H1 (cell line): ENCODE measurements around the gene GBE1. TPM values are rescaled to one million over a fixed set of nuclear protein-coding genes. Genes with fewer than 3 reads are reported as not detected.

ENCODE experiments used
- CTCF ChIA-PET: fragments of 300-600 bp; sonication (Branson Sonifier 250); formaldehyde crosslinking; loops from one replicate; lab custom pipeline; 2021; ENCODE audit not compliant: partially characterized antibody; lab: Charles Lee
- POLR2A ChIA-PET: fragments of 300-600 bp; sonication (Branson Sonifier 250); formaldehyde crosslinking; loops from one replicate; lab custom pipeline; 2021; ENCODE audit warnings: inconsistent platforms; ENCODE audit not compliant: partially characterized antibody; lab: Charles Lee
- DNase-seq, 2 experiments: peaks; one replicate each; pipeline versions ENCODE4 v3.0.0 to v3.0.0-alpha.2; 2010 to 2022; ENCODE audit warnings: low spot score in 2 of 2, low read depth in 1 of 2, mixed read lengths in 1 of 2
- FAIRE-seq: peaks from 2 replicates; lab custom pipeline; 2011; peaks lifted over from hg19 to GRCh38; lab: Jason Lieb, UNC
- H2AFZ ChIP-seq: 2 replicates; pipeline ENCODE4 v1.8.1; 2012; ENCODE audit warnings: low read length, inconsistent platforms
- H2AK5ac ChIP-seq: 2 replicates; pipeline ENCODE4 v1.6.1; 2013; ENCODE audit warnings: low read depth, low read length
- H2BK120ac ChIP-seq: replicated peaks from 2 replicates; pipeline ENCODE3; 2013; ENCODE audit warnings: low read depth, low read length, inconsistent platforms
- H2BK12ac ChIP-seq: 2 replicates; pipeline ENCODE4 v1.6.1; 2013; ENCODE audit warnings: low read depth, low read length
- H2BK15ac ChIP-seq: 2 replicates; pipeline ENCODE4 v1.6.1; 2013; ENCODE audit warnings: low read length
- H2BK20ac ChIP-seq: 2 replicates; pipeline ENCODE4 v1.6.1; 2013; ENCODE audit warnings: low read length
- H2BK5ac ChIP-seq: 2 replicates; pipeline ENCODE4 v1.6.1; 2013; ENCODE audit warnings: low read depth, low read length
- H3K14ac ChIP-seq: 2 replicates; pipeline ENCODE4 v1.6.1; 2013; ENCODE audit warnings: inconsistent platforms; ENCODE audit not compliant: insufficient read length
- H3K18ac ChIP-seq: 2 replicates; pipeline ENCODE4 v1.6.1; 2013; ENCODE audit warnings: low read length; ENCODE audit errors: extremely low read depth
- H3K23ac ChIP-seq: 2 replicates; pipeline ENCODE4 v1.6.1; 2013; ENCODE audit warnings: inconsistent platforms; ENCODE audit not compliant: insufficient read length
- H3K23me2 ChIP-seq: 2 replicates; pipeline ENCODE4 v1.6.1; 2013; ENCODE audit warnings: low read depth, low read length
- H3K27ac ChIP-seq: 2 replicates; pipeline ENCODE4 v1.6.1; 2011; ENCODE audit warnings: low read depth, low read length, inconsistent platforms
- H3K27me3 ChIP-seq, 4 experiments: replicated peaks in 1 of 4; 1 replicate in 1 of 4; 2 replicates in 3 of 4; pipeline versions ENCODE4 v1.6.1 to v1.8.1; 2011 to 2013; ENCODE audit warnings: low read length in 3 of 4, mild to moderate bottlenecking in 3 of 4, inconsistent platforms in 2 of 4, mixed read lengths in 2 of 4, moderate library complexity in 1 of 4; ENCODE audit not compliant: control insufficient read depth in 3 of 4, insufficient read depth in 3 of 4; ENCODE audit errors: extremely low read depth in 1 of 4
- H3K36me3 ChIP-seq, 4 experiments: 2 replicates each; pipeline versions ENCODE4 v1.6.1 to v1.8.1; 2011 to 2013; ENCODE audit warnings: mild to moderate bottlenecking in 4 of 4, low read length in 3 of 4, moderate library complexity in 2 of 4, control low read depth in 1 of 4, inconsistent platforms in 1 of 4; ENCODE audit not compliant: insufficient read depth in 4 of 4, control insufficient read depth in 2 of 4
- H3K4ac ChIP-seq: replicated peaks from 2 replicates; pipeline ENCODE3; 2013; ENCODE audit warnings: low read length, low read depth, mixed read lengths, inconsistent platforms; ENCODE audit not compliant: insufficient read length
- H3K4me1 ChIP-seq, 4 experiments: replicated peaks in 1 of 4; 1 replicate in 1 of 4; 2 replicates in 3 of 4; pipeline versions ENCODE4 v1.6.1 to v1.8.1; 2011 to 2013; ENCODE audit warnings: low read length in 3 of 4, inconsistent platforms in 2 of 4, mixed read lengths in 1 of 4; ENCODE audit not compliant: insufficient read depth in 4 of 4, control insufficient read depth in 3 of 4
- H3K4me2 ChIP-seq, 2 experiments: 2 replicates each; pipeline versions ENCODE4 v1.6.1 to v1.8.1; 2011 to 2013; ENCODE audit warnings: low read depth in 2 of 2, low read length in 2 of 2, control low read depth in 1 of 2, inconsistent platforms in 1 of 2, mild to moderate bottlenecking in 1 of 2; ENCODE audit not compliant: insufficient read depth in 1 of 2
- H3K4me3 ChIP-seq, 4 experiments: fragments of 200-600, 300-600 bp in 1 of 4; sonication (generic), shearing (Covaris generic), sonication (Bioruptor Twin) in 1 of 4; 2 replicates each; pipeline versions ENCODE4 v1.5.1 to v1.8.1; 2011 to 2016; ENCODE audit warnings: low read length in 4 of 4, low read depth in 3 of 4, control low read depth in 2 of 4, inconsistent platforms in 2 of 4, mild to moderate bottlenecking in 2 of 4, mixed read lengths in 1 of 4, moderate library complexity in 1 of 4; ENCODE audit not compliant: insufficient read depth in 2 of 4; ENCODE audit errors: extremely low read depth in 1 of 4
- H3K56ac ChIP-seq: replicated peaks from 2 replicates; pipeline ENCODE3; 2013; ENCODE audit warnings: low read depth, mild to moderate bottlenecking, mixed read lengths, low read length, inconsistent platforms; ENCODE audit not compliant: insufficient read length
- H3K79me1 ChIP-seq: 2 replicates; pipeline ENCODE4 v1.6.1; 2013; ENCODE audit warnings: low read depth, low read length, control low read depth
- H3K79me2 ChIP-seq, 2 experiments: 2 replicates each; pipeline versions ENCODE4 v1.6.1 to v1.8.1; 2012 to 2013; ENCODE audit warnings: low read length in 2 of 2, mild to moderate bottlenecking in 2 of 2, inconsistent platforms in 1 of 2; ENCODE audit not compliant: insufficient read depth in 2 of 2, control insufficient read depth in 1 of 2
- H3K9ac ChIP-seq, 4 experiments: replicated peaks in 1 of 4; 1 replicate in 1 of 4; 2 replicates in 3 of 4; pipeline versions ENCODE4 v1.6.1 to v1.8.1; 2011 to 2013; ENCODE audit warnings: low read depth in 3 of 4, low read length in 3 of 4, control low read depth in 2 of 4, mild to moderate bottlenecking in 2 of 4, moderate library complexity in 2 of 4, inconsistent platforms in 1 of 4; ENCODE audit errors: extremely low read depth in 1 of 4
- H3K9me3 ChIP-seq, 2 experiments: 2 replicates each; pipeline versions ENCODE4 v1.6.1 to v1.8.1; 2012 to 2013; ENCODE audit warnings: mild to moderate bottlenecking in 2 of 2, moderate library complexity in 2 of 2, control low read depth in 1 of 2, inconsistent platforms in 1 of 2, low read depth in 1 of 2, low read length in 1 of 2, mixed read lengths in 1 of 2; ENCODE audit not compliant: insufficient read depth in 2 of 2
- H4K20me1 ChIP-seq, 2 experiments: replicated peaks in 1 of 2; 2 replicates each; pipeline versions ENCODE3 to v1.8.1; 2011 to 2013; ENCODE audit warnings: inconsistent platforms in 2 of 2, low read length in 2 of 2, mild to moderate bottlenecking in 1 of 2; ENCODE audit not compliant: insufficient read depth in 2 of 2, control insufficient read depth in 1 of 2
- H4K5ac ChIP-seq: 2 replicates; pipeline ENCODE4 v1.6.1; 2013; ENCODE audit warnings: low read length, low read depth, mixed read lengths, inconsistent platforms; ENCODE audit not compliant: insufficient read length
- H4K8ac ChIP-seq: 2 replicates; pipeline ENCODE4 v1.8.0; 2013; ENCODE audit warnings: mild to moderate bottlenecking, moderate library complexity, low read length, inconsistent platforms; ENCODE audit not compliant: insufficient read depth; ENCODE audit errors: extremely low read depth
- H4K91ac ChIP-seq: replicated peaks from 2 replicates; pipeline ENCODE3; 2013; ENCODE audit warnings: low read length, mixed read lengths, inconsistent platforms; ENCODE audit not compliant: insufficient read length
- ATF3 ChIP-seq: IDR thresholded peaks from 2 replicates; pipeline ENCODE4 v1.6.1; 2011; ENCODE audit warnings: low read depth, mild to moderate bottlenecking, low read length; ENCODE audit not compliant: insufficient read depth
- NANOG ChIP-seq: IDR thresholded peaks from 2 replicates; pipeline ENCODE4 v1.6.1; 2011; ENCODE audit warnings: low read length, low read depth, mild to moderate bottlenecking, inconsistent platforms; ENCODE audit not compliant: insufficient read depth, poor library complexity, severe bottlenecking
- RNF2 ChIP-seq: fragments of 200-900, 300-1000 bp; sonication (generic); IDR thresholded peaks from 2 replicates; pipeline ENCODE4 v1.7.1; 2016; ENCODE audit warnings: borderline replicate concordance, low read depth, mild to moderate bottlenecking, antibody characterized with exemption, low read length; ENCODE audit not compliant: poor library complexity, severe bottlenecking; ENCODE audit errors: missing control alignments
- SIN3A ChIP-seq, 2 experiments: IDR thresholded peaks in 1 of 2; conservative IDR thresholded peaks in 1 of 2; 2 replicates each; pipeline ENCODE4 v1.6.1; 2011 to 2012; ENCODE audit warnings: low read length in 2 of 2, improper control_type of control experiment in 1 of 2, low read depth in 1 of 2, mild to moderate bottlenecking in 1 of 2
- ZNF274 ChIP-seq: IDR thresholded peaks from 2 replicates; pipeline ENCODE4 v1.7.0; 2012; ENCODE audit warnings: low read length, borderline replicate concordance; ENCODE audit errors: extremely low read depth
- WGBS, 2 experiments: shearing (Covaris generic) in 1 of 2; methylation state at CpG; one replicate each; pipeline versions ENCODE4 v1.1.6 to v1.1.7; 2013 to 2015; ENCODE audit warnings: low lambda C conversion rate in 2 of 2, mixed read lengths in 2 of 2, inconsistent platforms in 1 of 2, low coverage in 1 of 2, missing lambda C conversion rate in 1 of 2; ENCODE audit not compliant: insufficient replicate concordance in 2 of 2, insufficient coverage in 1 of 2, insufficient read length in 1 of 2; ENCODE audit errors: extremely low coverage in 1 of 2, missing lambda C conversion rate in 1 of 2; 5-methylcytosine and 5-hydroxymethylcytosine counted together
- polyA plus RNA-seq, 7 experiments: library from polyadenylated mRNA; depleted of rRNA in 3 of 7; stranded (reverse) in 5 of 7; unstranded in 2 of 7; fragments of >200 nt in 5 of 7; fragments of 200-250 nt in 2 of 7; gene quantifications; 1 replicate in 5 of 7; 2 replicates in 1 of 7; 4 replicates in 1 of 7; pipeline versions ENCODE4 v1.2.1 to v1.2.3, GENCODE V29; 2011 to 2013; ENCODE audit warnings: missing spikeins in 2 of 7, mixed read lengths in 2 of 7
- total RNA-seq: library from RNA; stranded (reverse); fragmentation: NEBNext Ultra II Directional; extraction: Animal tissue kit (Norgen Biotek cat#: 25700); gene quantifications from 2 replicates; pipeline ENCODE4 v1.2.1, GENCODE V29; 2021

Gene GBE1
- total and polyA plus RNA-seq, 2 of the 8 experiments (the other 6 are each of a cell fraction or from before 2014, with no cell fraction given): 3.3 to 7.3 TPM

- H3K9me3 ChIP-seq: no peaks in the 10 kb centered on the region
- H2AK5ac ChIP-seq: no peak overlapping the region
- H3K27ac ChIP-seq: no peak overlapping the region
- H2AFZ ChIP-seq: no peak overlapping the region
- no peak overlapping the region for H4K8ac ChIP-seq
- no peaks in the 10 kb centered on the region for H3K79me1 ChIP-seq
- H2BK20ac ChIP-seq: no peak overlapping the region
- H3K4me1 ChIP-seq: no peaks in the 10 kb centered on the region
- H3K27me3 ChIP-seq: no peaks in the 10 kb centered on the region
- DNase-seq (no peak), FAIRE-seq (no peak)
- ChIA-PET CTCF (no interaction called here), POLR2A (no interaction called here)
- H3K79me2 ChIP-seq: no peaks in the 10 kb centered on the region
- TF ChIP-seq SIN3A (conservative IDR thresholded peaks at IDR 0.05 in 1 of 2, IDR thresholded peaks at IDR 0.05 in 1 of 2; ENCODE audit: low read depth in 1 of 2, low read length in 2 of 2) (no peak), NANOG (no peak), ATF3 (no peak), ZNF274 (no peak), RNF2 (no peak)
- H4K5ac ChIP-seq: no peak overlapping the region
- no peak overlapping the region for H3K14ac ChIP-seq
- no peak overlapping the region for H3K4me2 ChIP-seq
- H3K23me2 ChIP-seq: no peaks in the 10 kb centered on the region
- no peak overlapping the region for H2BK15ac ChIP-seq
- H2BK12ac ChIP-seq: no peak overlapping the region
- WGBS, 2 experiments: 87% methylated on average over 2 of the region's 2 CpGs; no CpG with 5 or more reads in 1 of the 2 experiments
- no peak overlapping the region for H2BK120ac ChIP-seq
- H3K18ac ChIP-seq: no peak overlapping the region
- H4K91ac ChIP-seq: no peak overlapping the region
- no peak overlapping the region for H3K56ac ChIP-seq
- no peak overlapping the region for H3K4ac ChIP-seq
- no peak overlapping the region for H2BK5ac ChIP-seq
- H3K4me3 ChIP-seq: no peak overlapping the region
- H3K23ac ChIP-seq: no peak overlapping the region
- no peaks in the 10 kb centered on the region for H3K36me3 ChIP-seq
- H4K20me1 ChIP-seq: no peaks in the 10 kb centered on the region
- no peak overlapping the region for H3K9ac ChIP-seq
Measured at GRCh38 chr3:81709606-81710005, 51.8 kb downstream of the GBE1 start.
